GM19193 (cell line): ENCODE results near the gene ARFIP1.

ENCODE experiments used
- POLR2A ChIP-seq: IDR thresholded peaks from 4 replicates; pipeline ENCODE4 v1.6.1; 2011; ENCODE audit not compliant: insufficient read depth, insufficient read length; ENCODE audit errors: extremely low read depth

ARFIP1 gene

GRCh38 chr4:152779513-152780266 is at the start of gene ARFIP1, which contains the start of gene TIGD4:
Gene ARFIP1 (plus strand): TSS chr4:152779954. CDS start chr4:152829634, 49,680 bp downstream.
Gene TIGD4 (minus strand): TSS chr4:152779730. CDS start chr4:152771004, 8,726 bp downstream.
- peak; percentile 80 for TF ChIP-seq POLR2A

- no peak for TF ChIP-seq POLR2A
Observed at GRCh38 chr4:152731997-152732396, 47.8 kb upstream of the ARFIP1 start.

GRCh38 chr4:152734015-152734698 is 45.6 kb upstream of the ARFIP1 start:
- TF ChIP-seq POLR2A = no peak

- TF ChIP-seq POLR2A = no peak
Observed at GRCh38 chr4:152734699-152735050, 45.1 kb upstream of the ARFIP1 start.

GRCh38 chr4:152735396-152735859 is 44.3 kb upstream of the ARFIP1 start:
- no peak for TF ChIP-seq POLR2A

GRCh38 chr4:152735906-152736305 is 43.8 kb upstream of the ARFIP1 start:
- no peak for TF ChIP-seq POLR2A

- no peak for TF ChIP-seq POLR2A
Observed at GRCh38 chr4:152738827-152739226, 40.9 kb upstream of the ARFIP1 start.

GRCh38 chr4:152747444-152747843 is 32.3 kb upstream of the ARFIP1 start:
- no peak for TF ChIP-seq POLR2A

- no peak for TF ChIP-seq POLR2A
Observed at GRCh38 chr4:152748619-152749018, 31.1 kb upstream of the ARFIP1 start.

GRCh38 chr4:152763796-152764195 is 16.0 kb upstream of the ARFIP1 start:
- TF ChIP-seq POLR2A = no peak

- TF ChIP-seq POLR2A = no peak
Observed at GRCh38 chr4:152771741-152772533, 7.8 kb upstream of the ARFIP1 start.

GRCh38 chr4:152773339-152773738 is 6.4 kb upstream of the ARFIP1 start:
- no peak for TF ChIP-seq POLR2A

GRCh38 chr4:152773953-152774352 is 5.8 kb upstream of the ARFIP1 start:
- no peak for TF ChIP-seq POLR2A

- no peak for TF ChIP-seq POLR2A
Observed at GRCh38 chr4:152776352-152776751, 3.4 kb upstream of the ARFIP1 start.

GRCh38 chr4:152777488-152777887 is 2.3 kb upstream of the ARFIP1 start:
- TF ChIP-seq POLR2A = no peak
